Transverse colon (tissue), 4 donors: ENCODE data around the gene ATXN2L. TPM values are rescaled to one million over a fixed set of nuclear protein-coding genes. Genes with fewer than 3 reads are reported as not detected.

Source experiments
- DNase-seq: peaks from one replicate; pipeline ENCODE4 v3.0.0-alpha.2; 2019
- H3K27ac ChIP-seq, 4 donors: fragments of 200-600 bp; sonication (generic); 2 replicates each; pipeline ENCODE4 v1.5.1; 2016 to 2018; ENCODE audit warnings: inconsistent platforms in 4 of 4
- H3K27me3 ChIP-seq: fragments of 200-600 bp; sonication (generic); 2 replicates; pipeline ENCODE4 v1.5.1; 2017; ENCODE audit warnings: inconsistent platforms
- H3K36me3 ChIP-seq, 4 donors: fragments of 200-600 bp; sonication (generic); 2 replicates each; pipeline ENCODE4 v1.5.1; 2017 to 2019; ENCODE audit warnings: inconsistent platforms in 4 of 4
- H3K4me1 ChIP-seq, 4 donors: fragments of 200-600 bp; sonication (generic); 2 replicates each; pipeline ENCODE4 v1.5.1; 2017 to 2020; ENCODE audit warnings: inconsistent platforms in 4 of 4
- H3K4me3 ChIP-seq, 4 donors: fragments of 200-600 bp; sonication (generic); 1 replicate in 1 of 4; 2 replicates in 3 of 4; pipeline versions ENCODE4 v1.5.1 to v1.6.1; 2017 to 2019; ENCODE audit warnings: inconsistent platforms in 4 of 4
- H3K9me3 ChIP-seq, 2 donors: fragments of 200-600 bp; sonication (generic); 2 replicates each; pipeline ENCODE4 v1.5.1; 2017 to 2019; ENCODE audit warnings: inconsistent platforms in 2 of 2
- CTCF ChIP-seq, 5 experiments: fragments of 200-600 bp in 3 of 5; fragments of 450-650 bp in 2 of 5; sonication (generic) in 3 of 5; IDR thresholded peaks; 1 replicate in 2 of 5; 2 replicates in 3 of 5; pipeline ENCODE4 v1.5.1; 2016 to 2017; ENCODE audit warnings: antibody characterized with exemption in 5 of 5, inconsistent platforms in 3 of 5, mild to moderate bottlenecking in 2 of 5, moderate library complexity in 1 of 5
- EP300 ChIP-seq: sonication (generic); formaldehyde crosslinking; IDR thresholded peaks from one replicate; pipeline ENCODE4 v1.6.1; 2017; ENCODE audit warnings: antibody characterized with exemption, low read depth
- POLR2A ChIP-seq: fragments of 450-650 bp; IDR thresholded peaks from one replicate; pipeline ENCODE4 v1.6.1; 2016; ENCODE audit warnings: antibody characterized with exemption, mild to moderate bottlenecking, moderate library complexity
- POLR2AphosphoS5 ChIP-seq, 3 donors: sonication (generic); formaldehyde crosslinking; IDR thresholded peaks; one replicate each; pipeline ENCODE4 v1.6.1; 2016; ENCODE audit warnings: antibody characterized with exemption in 3 of 3
- WGBS, 2 donors: methylation state at CpG; one replicate each; pipeline ENCODE4 v1.1.5; 2018; ENCODE audit warnings: low coverage in 1 of 2; 5-methylcytosine and 5-hydroxymethylcytosine counted together
- in situ Hi-C, 4 donors: fragments of 200-750 bp; cut with MboI; loops; one replicate each; pipeline versions ENCODE4 v1.15.0 to v1.15.1; 2017; ENCODE audit warnings: low sequenced_read_pairs in 3 of 4, low pct_ligation_motif_present in 1 of 4, low pct_unique_long_range_greater_than_20kb in 1 of 4
- intact Hi-C: fragments of 100-400 bp; cut with DNase I; formaldehyde crosslinking; loops from one replicate; pipeline ENCODE4 v1.15.1; 2023; ENCODE audit warnings: low total_unique reads
- total RNA-seq, 4 donors: library from RNA; depleted of rRNA; stranded (reverse); fragments of >200 nt; gene quantifications; one replicate each; pipeline ENCODE4 v1.1.0, GENCODE V29; 2016

Gene ATXN2L
- total RNA-seq, 4 donors from 2014 or later = 90.2 to 165 (median 105) TPM

- no peak for TF ChIP-seq CTCF (IDR thresholded peaks at IDR 0.05)
- no peak for TF ChIP-seq POLR2AphosphoS5 (IDR thresholded peaks at IDR 0.05)
- TF ChIP-seq EP300 = no peak
- TF ChIP-seq POLR2A = no peak
- Histone ChIP-seq H3K27me3 (no peaks in the 10 kb centered on the region), H3K9me3 (no peaks in the 10 kb centered on the region), H3K36me3 (peaks cover 0 to 45% (median 15%) of the 10 kb centered on the region in 4 donors), H3K4me1 (peaks cover 13 to 20% (median 19%) of the 10 kb centered on the region in 4 donors), H3K27ac (no peak overlapping the region), H3K4me3 (no peak overlapping the region)
- in situ Hi-C loops = loop anchor here in 1 of 4 donors (10.0 kb wide), 1 partner anchor 76 kb away; no protein-coding TSS in a partner anchor
- 94 to 100% methylated on average over 1 to 11 of the region's 11 CpGs for WGBS, 2 donors
- no peak for DNase-seq
- intact Hi-C loops = no loop called here
Observed at GRCh38 chr16:28869201-28869600, 46.4 kb downstream of the ATXN2L start.

- Histone ChIP-seq H3K4me3 (no peak overlapping the region), H3K27ac (no peak overlapping the region), H3K36me3 (peaks cover 0 to 32% (median 10%) of the 10 kb centered on the region in 4 donors), H3K9me3 (no peaks in the 10 kb centered on the region), H3K27me3 (no peaks in the 10 kb centered on the region), H3K4me1 (no peaks in the 10 kb centered on the region)
- TF ChIP-seq POLR2AphosphoS5 (IDR thresholded peaks at IDR 0.05) = no peak
- TF ChIP-seq EP300 = no peak
- no peak for TF ChIP-seq CTCF (IDR thresholded peaks at IDR 0.05)
- TF ChIP-seq POLR2A = no peak
- intact Hi-C loops = no loop called here
- in situ Hi-C loops = no loop called here
- WGBS, 2 donors = 60 to 85% methylated on average over 1 to 15 of the region's 15 CpGs
- no peak for DNase-seq
Observed at GRCh38 chr16:28872952-28873351, 50.2 kb downstream of the ATXN2L start.

- H3K9me3 ChIP-seq = no peaks in the 10 kb centered on the region
- peak; percentile 30 for DNase-seq
- TF ChIP-seq POLR2A (no peak), EP300 (no peak), POLR2AphosphoS5 (IDR thresholded peaks at IDR 0.05) (no peak), CTCF (IDR thresholded peaks at IDR 0.05) (peak; percentile 68 to 77 (median 75))
- H3K36me3 ChIP-seq = peaks cover 0 to 26% (median 6%) of the 10 kb centered on the region in 4 donors
- no peaks in the 10 kb centered on the region for H3K4me1 ChIP-seq
- H3K27me3 ChIP-seq = no peaks in the 10 kb centered on the region
- in situ Hi-C loops = no loop called here
- H3K4me3 ChIP-seq = no peak overlapping the region
- WGBS, 2 donors = 78 to 84% methylated on average over 3 to 18 of the region's 18 CpGs
- intact Hi-C loops = no loop called here
- H3K27ac ChIP-seq = no peak overlapping the region
Observed at GRCh38 chr16:28873543-28874201, 50.9 kb downstream of the ATXN2L start.

- H3K4me3 ChIP-seq = no peak overlapping the region
- in situ Hi-C loops (no loop called here), intact Hi-C loops (no loop called here)
- TF ChIP-seq EP300 = no peak
- no peak for TF ChIP-seq POLR2A
- no peak for TF ChIP-seq CTCF (IDR thresholded peaks at IDR 0.05)
- no peak for TF ChIP-seq POLR2AphosphoS5 (IDR thresholded peaks at IDR 0.05)
- peaks cover 5 to 7% (median 5%) of the 10 kb centered on the region in 4 donors for H3K4me1 ChIP-seq
- DNase-seq = no peak
- no peak overlapping the region for H3K27ac ChIP-seq
- no peaks in the 10 kb centered on the region for H3K27me3 ChIP-seq
- WGBS, 2 donors = 71 to 86% methylated on average over 1 to 6 of the region's 6 CpGs
- peaks cover 0 to 18% (median 3%) of the 10 kb centered on the region in 4 donors for H3K36me3 ChIP-seq
- no peaks in the 10 kb centered on the region for H3K9me3 ChIP-seq
Observed at GRCh38 chr16:28874406-28874805, 51.6 kb downstream of the ATXN2L start.
